ENCODE measurements around the gene CD40.

Gene CD40

GRCh38 chr20:46117704-46118467 lies at the start of gene CD40:
TSS of gene CD40 (plus strand) at chr20:46118314. CDS start at chr20:46118344, 30 bp downstream.
- no peaks in the 10 kb centered on the region for H3K9me3 ChIP-seq (ENCODE audit: control insufficient read depth in 1 of 2, low read length in 2 of 2)
- H3K36me3 ChIP-seq (ENCODE audit: control insufficient read depth in 1 of 2, insufficient read depth in 2 of 2, low read length in 2 of 2), result peaks cover 0 to 10% of the 10 kb centered on the region in 2 donors
- peak within 1 kb of the TSS; percentile 69 to 82 for H3K4me3 ChIP-seq (ENCODE audit: low read depth in 1 of 2, low read length in 2 of 2)
- peak within 1 kb of the TSS; percentile 45 to 70 for H3K9ac ChIP-seq (ENCODE audit: low read depth in 1 of 2, low read length in 2 of 2)
- peaks cover 3 to 6% of the 10 kb centered on the region in 2 donors for H3K27me3 ChIP-seq (ENCODE audit: control insufficient read depth in 1 of 2, insufficient read depth in 2 of 2, low read length in 2 of 2)
- H3K4me1 ChIP-seq (ENCODE audit: control insufficient read depth in 1 of 2, insufficient read depth in 2 of 2, low read length in 2 of 2), result peaks cover 9 to 13% of the 10 kb centered on the region in 2 donors
- peak within 1 kb of the TSS; percentile 21 for H3K27ac ChIP-seq (ENCODE audit: low read depth, low read length)

- no peaks in the 10 kb centered on the region for H3K27me3 ChIP-seq (ENCODE audit: control insufficient read depth in 1 of 2, insufficient read depth in 2 of 2, low read length in 2 of 2)
- H3K4me1 ChIP-seq (ENCODE audit: control insufficient read depth in 1 of 2, insufficient read depth in 2 of 2, low read length in 2 of 2), result no peaks in the 10 kb centered on the region
- peaks cover 25 to 64% of the 10 kb centered on the region in 2 donors for H3K36me3 ChIP-seq (ENCODE audit: control insufficient read depth in 1 of 2, insufficient read depth in 2 of 2, low read length in 2 of 2)
- no peaks in the 10 kb centered on the region for H3K9me3 ChIP-seq (ENCODE audit: control insufficient read depth in 1 of 2, low read length in 2 of 2)
- H3K9ac ChIP-seq (ENCODE audit: low read depth in 1 of 2, low read length in 2 of 2), result no peak overlapping the region
- H3K4me3 ChIP-seq (ENCODE audit: low read depth in 1 of 2, low read length in 2 of 2), result no peak overlapping the region
- no peak overlapping the region for H3K27ac ChIP-seq (ENCODE audit: low read depth, low read length)
Measured at GRCh38 chr20:46070215-46070900, 47.8 kb upstream of the CD40 start.

DNA sequence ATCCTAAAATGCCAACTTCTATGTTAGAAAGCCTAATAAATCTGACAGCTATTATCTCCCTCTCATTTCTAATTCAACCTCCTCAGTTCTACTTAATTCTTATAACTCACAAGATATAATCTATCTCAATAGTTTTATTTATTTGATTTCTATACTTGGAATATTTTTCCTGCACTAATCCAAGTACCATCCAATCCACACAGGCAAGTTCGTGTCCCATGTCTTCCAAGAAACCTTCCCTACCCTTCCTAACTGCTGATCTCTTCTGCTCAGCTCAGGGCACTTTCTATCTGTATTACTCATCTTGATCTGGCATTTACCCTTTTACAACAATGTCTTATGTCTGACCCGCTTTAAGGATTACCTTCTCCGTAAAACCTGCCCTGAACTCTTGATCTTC lies 46.5 kb upstream of the CD40 start:
- Histone ChIP-seq H3K9me3 (ENCODE audit: control insufficient read depth in 1 of 2, low read length in 2 of 2) (no peaks in the 10 kb centered on the region), H3K36me3 (ENCODE audit: control insufficient read depth in 1 of 2, insufficient read depth in 2 of 2, low read length in 2 of 2) (peaks cover 20 to 58% of the 10 kb centered on the region in 2 donors), H3K4me1 (ENCODE audit: control insufficient read depth in 1 of 2, insufficient read depth in 2 of 2, low read length in 2 of 2) (no peaks in the 10 kb centered on the region), H3K27ac (ENCODE audit: low read depth, low read length) (no peak overlapping the region), H3K9ac (ENCODE audit: low read depth in 1 of 2, low read length in 2 of 2) (no peak overlapping the region), H3K4me3 (ENCODE audit: low read depth in 1 of 2, low read length in 2 of 2) (no peak overlapping the region), H3K27me3 (ENCODE audit: control insufficient read depth in 1 of 2, insufficient read depth in 2 of 2, low read length in 2 of 2) (no peaks in the 10 kb centered on the region)

- no peak overlapping the region for H3K4me3 ChIP-seq (ENCODE audit: low read depth in 1 of 2, low read length in 2 of 2)
- no peaks in the 10 kb centered on the region for H3K4me1 ChIP-seq (ENCODE audit: control insufficient read depth in 1 of 2, insufficient read depth in 2 of 2, low read length in 2 of 2)
- no peak overlapping the region for H3K27ac ChIP-seq (ENCODE audit: low read depth, low read length)
- peaks cover 21 to 58% of the 10 kb centered on the region in 2 donors for H3K36me3 ChIP-seq (ENCODE audit: control insufficient read depth in 1 of 2, insufficient read depth in 2 of 2, low read length in 2 of 2)
- H3K9ac ChIP-seq (ENCODE audit: low read depth in 1 of 2, low read length in 2 of 2), result no peak overlapping the region
- no peaks in the 10 kb centered on the region for H3K9me3 ChIP-seq (ENCODE audit: control insufficient read depth in 1 of 2, low read length in 2 of 2)
- H3K27me3 ChIP-seq (ENCODE audit: control insufficient read depth in 1 of 2, insufficient read depth in 2 of 2, low read length in 2 of 2), result no peaks in the 10 kb centered on the region
Measured at GRCh38 chr20:46073024-46073423, 45.1 kb upstream of the CD40 start.

DNA sequence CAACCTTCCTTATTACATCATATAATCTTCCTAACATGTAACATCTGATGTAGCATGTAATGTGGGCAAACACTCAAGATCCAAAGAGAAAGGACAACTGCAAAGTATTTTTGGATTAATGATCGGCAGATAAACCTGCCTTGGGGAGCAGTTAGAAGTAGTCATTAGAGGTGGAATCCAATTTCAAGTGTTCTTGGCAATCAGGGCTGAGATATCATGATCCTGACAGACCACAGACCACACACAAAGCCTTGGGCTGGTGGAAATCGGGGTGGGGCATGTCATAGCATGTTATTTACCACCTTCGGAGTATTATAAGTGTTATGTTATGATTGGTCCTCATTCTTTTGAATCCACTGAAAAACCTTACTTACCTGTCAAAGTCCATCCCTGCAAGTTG lies 44.7 kb upstream of the CD40 start:
- no peaks in the 10 kb centered on the region for H3K27me3 ChIP-seq (ENCODE audit: control insufficient read depth in 1 of 2, insufficient read depth in 2 of 2, low read length in 2 of 2)
- no peaks in the 10 kb centered on the region for H3K9me3 ChIP-seq (ENCODE audit: control insufficient read depth in 1 of 2, low read length in 2 of 2)
- H3K4me3 ChIP-seq (ENCODE audit: low read depth in 1 of 2, low read length in 2 of 2), result no peak overlapping the region
- H3K9ac ChIP-seq (ENCODE audit: low read depth in 1 of 2, low read length in 2 of 2), result no peak overlapping the region
- no peak overlapping the region for H3K27ac ChIP-seq (ENCODE audit: low read depth, low read length)
- H3K4me1 ChIP-seq (ENCODE audit: control insufficient read depth in 1 of 2, insufficient read depth in 2 of 2, low read length in 2 of 2), result no peaks in the 10 kb centered on the region
- H3K36me3 ChIP-seq (ENCODE audit: control insufficient read depth in 1 of 2, insufficient read depth in 2 of 2, low read length in 2 of 2), result peaks cover 23 to 58% of the 10 kb centered on the region in 2 donors

DNA sequence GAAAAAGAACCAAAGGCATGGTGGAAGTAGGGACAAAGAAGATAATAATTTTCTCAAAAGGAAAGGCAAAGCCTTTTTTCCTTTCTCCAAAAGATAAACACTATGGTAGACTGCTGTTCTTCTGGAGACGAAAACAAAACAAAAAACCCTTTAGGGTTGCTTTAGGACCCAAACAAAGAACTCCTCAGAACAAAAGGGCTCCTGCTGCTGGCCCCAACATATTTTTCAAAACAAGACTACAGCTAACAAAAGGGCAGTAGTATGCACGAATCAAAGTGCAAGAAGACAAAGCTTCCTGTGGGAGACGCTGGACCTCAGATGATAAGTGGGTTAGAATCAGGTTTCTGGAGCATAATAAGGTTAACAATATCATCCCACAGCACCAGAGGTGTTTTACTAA lies 44.1 kb upstream of the CD40 start:
- Histone ChIP-seq H3K9me3 (ENCODE audit: control insufficient read depth in 1 of 2, low read length in 2 of 2) (no peaks in the 10 kb centered on the region), H3K4me3 (ENCODE audit: low read depth in 1 of 2, low read length in 2 of 2) (no peak overlapping the region), H3K4me1 (ENCODE audit: control insufficient read depth in 1 of 2, insufficient read depth in 2 of 2, low read length in 2 of 2) (no peaks in the 10 kb centered on the region), H3K27ac (ENCODE audit: low read depth, low read length) (no peak overlapping the region), H3K36me3 (ENCODE audit: control insufficient read depth in 1 of 2, insufficient read depth in 2 of 2, low read length in 2 of 2) (peaks cover 27 to 62% of the 10 kb centered on the region in 2 donors), H3K9ac (ENCODE audit: low read depth in 1 of 2, low read length in 2 of 2) (no peak overlapping the region), H3K27me3 (ENCODE audit: control insufficient read depth in 1 of 2, insufficient read depth in 2 of 2, low read length in 2 of 2) (no peaks in the 10 kb centered on the region)

DNA sequence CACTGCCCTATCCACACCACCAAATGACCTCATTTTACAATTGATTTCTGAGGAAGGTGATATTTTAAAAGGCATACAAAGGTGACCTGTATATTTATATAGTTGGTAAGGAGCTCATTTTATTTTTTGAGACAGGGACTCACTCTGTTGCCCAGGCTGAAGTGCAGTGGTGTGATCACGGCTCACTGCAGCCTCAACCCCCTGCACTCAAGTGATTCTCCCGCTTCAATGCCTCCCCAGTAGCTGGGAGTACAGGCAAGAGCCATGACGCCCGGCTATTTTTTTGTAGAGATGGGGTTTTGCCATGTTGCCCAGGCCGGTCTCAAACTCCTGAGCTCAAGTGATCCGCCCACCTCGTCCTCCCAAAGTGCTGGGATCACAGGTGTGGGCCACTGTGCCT lies 41.3 kb upstream of the CD40 start:
- H3K36me3 ChIP-seq (ENCODE audit: control insufficient read depth in 1 of 2, insufficient read depth in 2 of 2, low read length in 2 of 2), result peaks cover 30 to 52% of the 10 kb centered on the region in 2 donors

DNA sequence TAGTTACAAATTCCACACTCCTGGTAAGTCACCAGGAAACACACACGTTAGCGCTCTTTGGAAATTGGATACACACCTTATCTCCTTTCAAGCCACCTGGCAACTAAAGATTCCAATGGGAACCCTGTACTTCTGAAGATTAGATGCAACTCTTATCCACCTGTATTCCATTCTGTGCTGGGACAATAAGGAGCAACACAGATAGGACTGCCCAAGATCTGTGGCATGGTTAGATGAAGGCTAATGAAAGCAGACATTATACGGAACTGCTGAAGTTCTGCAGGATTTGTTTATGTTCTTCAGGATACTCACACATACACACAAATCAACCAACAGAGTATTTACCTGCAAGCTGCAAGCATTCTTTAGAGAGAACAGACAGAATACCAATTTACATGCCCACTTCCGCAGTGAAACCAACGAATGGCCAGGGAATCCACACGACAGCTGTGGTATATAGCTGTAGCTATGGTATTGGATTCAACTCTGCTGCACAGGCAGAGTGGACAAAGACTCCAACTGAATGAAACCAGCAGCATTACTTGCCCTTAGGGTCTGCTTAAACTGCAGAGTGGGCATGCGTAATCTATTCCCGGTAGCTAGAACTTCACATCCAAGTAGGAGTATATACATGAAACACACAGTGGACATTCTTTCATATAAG lies 40.3 kb upstream of the CD40 start:
- Histone ChIP-seq H3K36me3 (ENCODE audit: control insufficient read depth in 1 of 2, insufficient read depth in 2 of 2, low read length in 2 of 2) (peaks cover 30 to 52% of the 10 kb centered on the region in 2 donors), H3K4me1 (ENCODE audit: control insufficient read depth in 1 of 2, insufficient read depth in 2 of 2, low read length in 2 of 2) (peaks cover 0 to 6% of the 10 kb centered on the region in 2 donors)

More for the DNA sequence above, 41.3 kb upstream of the CD40 start:
- H3K4me1 ChIP-seq (ENCODE audit: control insufficient read depth in 1 of 2, insufficient read depth in 2 of 2, low read length in 2 of 2), result no peaks in the 10 kb centered on the region
- H3K27ac ChIP-seq (ENCODE audit: low read depth, low read length), result no peak overlapping the region
- no peaks in the 10 kb centered on the region for H3K27me3 ChIP-seq (ENCODE audit: control insufficient read depth in 1 of 2, insufficient read depth in 2 of 2, low read length in 2 of 2)
- H3K9me3 ChIP-seq (ENCODE audit: control insufficient read depth in 1 of 2, low read length in 2 of 2), result no peaks in the 10 kb centered on the region
- H3K9ac ChIP-seq (ENCODE audit: low read depth in 1 of 2, low read length in 2 of 2), result no peak overlapping the region
- H3K4me3 ChIP-seq (ENCODE audit: low read depth in 1 of 2, low read length in 2 of 2), result no peak overlapping the region

DNA sequence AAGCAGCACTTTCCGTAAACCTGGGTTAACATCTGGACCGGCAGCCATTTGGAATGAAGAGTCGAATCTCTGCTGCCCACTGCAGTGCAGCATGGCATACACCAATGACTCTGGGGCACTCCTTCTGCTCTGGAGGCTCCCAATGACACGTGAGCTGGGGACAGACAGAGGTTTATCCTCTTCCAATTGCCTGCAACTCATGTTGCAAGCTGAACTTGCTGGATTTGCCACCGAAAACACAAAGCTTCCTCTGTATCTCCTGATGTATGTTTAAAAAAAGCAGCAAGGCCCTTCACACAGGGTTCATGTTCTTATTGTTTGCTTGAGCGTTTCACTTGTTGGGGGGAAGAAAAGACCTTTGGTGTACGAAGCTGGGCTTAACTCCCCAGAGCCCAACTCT lies 39.2 kb upstream of the CD40 start:
- H3K36me3 ChIP-seq (ENCODE audit: control insufficient read depth in 1 of 2, insufficient read depth in 2 of 2, low read length in 2 of 2), result peaks cover 30 to 48% of the 10 kb centered on the region in 2 donors
- no peaks in the 10 kb centered on the region for H3K27me3 ChIP-seq (ENCODE audit: control insufficient read depth in 1 of 2, insufficient read depth in 2 of 2, low read length in 2 of 2)
- H3K9ac ChIP-seq (ENCODE audit: low read depth in 1 of 2, low read length in 2 of 2), result no peak overlapping the region
- no peak overlapping the region for H3K4me3 ChIP-seq (ENCODE audit: low read depth in 1 of 2, low read length in 2 of 2)
- H3K9me3 ChIP-seq (ENCODE audit: control insufficient read depth in 1 of 2, low read length in 2 of 2), result no peaks in the 10 kb centered on the region
- H3K4me1 ChIP-seq (ENCODE audit: control insufficient read depth in 1 of 2, insufficient read depth in 2 of 2, low read length in 2 of 2), result peaks cover 3 to 14% of the 10 kb centered on the region in 2 donors
- H3K27ac ChIP-seq (ENCODE audit: low read depth, low read length), result no peak overlapping the region

More for the DNA sequence above, 40.3 kb upstream of the CD40 start:
- Histone ChIP-seq H3K27ac (ENCODE audit: low read depth, low read length) (no peak overlapping the region), H3K4me3 (ENCODE audit: low read depth in 1 of 2, low read length in 2 of 2) (no peak overlapping the region), H3K9ac (ENCODE audit: low read depth in 1 of 2, low read length in 2 of 2) (no peak overlapping the region), H3K27me3 (ENCODE audit: control insufficient read depth in 1 of 2, insufficient read depth in 2 of 2, low read length in 2 of 2) (no peaks in the 10 kb centered on the region), H3K9me3 (ENCODE audit: control insufficient read depth in 1 of 2, low read length in 2 of 2) (no peaks in the 10 kb centered on the region)

DNA sequence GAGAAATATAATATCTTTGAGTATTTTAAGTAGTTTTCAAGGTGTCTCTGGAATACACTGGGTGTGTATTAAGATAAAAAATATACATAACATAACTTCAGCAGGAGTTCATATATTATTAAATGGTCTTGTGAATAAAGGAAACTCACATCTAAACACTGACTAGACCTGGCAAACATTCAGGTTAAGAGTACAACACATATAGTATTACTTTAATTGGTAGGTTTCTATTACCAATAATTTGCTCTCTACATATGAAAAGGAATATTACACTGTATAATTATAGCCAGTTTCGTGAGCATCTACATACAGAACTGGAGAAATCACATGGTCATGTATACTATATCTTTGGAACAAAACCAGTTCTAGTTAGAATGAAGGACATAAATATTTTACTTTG lies 37.0 kb upstream of the CD40 start:
- no peak overlapping the region for H3K9ac ChIP-seq (ENCODE audit: low read depth in 1 of 2, low read length in 2 of 2)
- no peak overlapping the region for H3K4me3 ChIP-seq (ENCODE audit: low read depth in 1 of 2, low read length in 2 of 2)
- H3K4me1 ChIP-seq (ENCODE audit: control insufficient read depth in 1 of 2, insufficient read depth in 2 of 2, low read length in 2 of 2), result peaks cover 16 to 35% of the 10 kb centered on the region in 2 donors
- peaks cover 19 to 28% of the 10 kb centered on the region in 2 donors for H3K36me3 ChIP-seq (ENCODE audit: control insufficient read depth in 1 of 2, insufficient read depth in 2 of 2, low read length in 2 of 2)
- no peak overlapping the region for H3K27ac ChIP-seq (ENCODE audit: low read depth, low read length)
- no peaks in the 10 kb centered on the region for H3K9me3 ChIP-seq (ENCODE audit: control insufficient read depth in 1 of 2, low read length in 2 of 2)
- H3K27me3 ChIP-seq (ENCODE audit: control insufficient read depth in 1 of 2, insufficient read depth in 2 of 2, low read length in 2 of 2), result no peaks in the 10 kb centered on the region
